SKM-1 (cell line): ENCODE measurements around the gene ALOXE3.

ENCODE experiments used
- DNase-seq: peaks from one replicate; lab custom pipeline; 2025; ENCODE audit not compliant: unreplicated experiment; lab: John Stamatoyannopoulos, UW

ALOXE3 gene

DNA sequence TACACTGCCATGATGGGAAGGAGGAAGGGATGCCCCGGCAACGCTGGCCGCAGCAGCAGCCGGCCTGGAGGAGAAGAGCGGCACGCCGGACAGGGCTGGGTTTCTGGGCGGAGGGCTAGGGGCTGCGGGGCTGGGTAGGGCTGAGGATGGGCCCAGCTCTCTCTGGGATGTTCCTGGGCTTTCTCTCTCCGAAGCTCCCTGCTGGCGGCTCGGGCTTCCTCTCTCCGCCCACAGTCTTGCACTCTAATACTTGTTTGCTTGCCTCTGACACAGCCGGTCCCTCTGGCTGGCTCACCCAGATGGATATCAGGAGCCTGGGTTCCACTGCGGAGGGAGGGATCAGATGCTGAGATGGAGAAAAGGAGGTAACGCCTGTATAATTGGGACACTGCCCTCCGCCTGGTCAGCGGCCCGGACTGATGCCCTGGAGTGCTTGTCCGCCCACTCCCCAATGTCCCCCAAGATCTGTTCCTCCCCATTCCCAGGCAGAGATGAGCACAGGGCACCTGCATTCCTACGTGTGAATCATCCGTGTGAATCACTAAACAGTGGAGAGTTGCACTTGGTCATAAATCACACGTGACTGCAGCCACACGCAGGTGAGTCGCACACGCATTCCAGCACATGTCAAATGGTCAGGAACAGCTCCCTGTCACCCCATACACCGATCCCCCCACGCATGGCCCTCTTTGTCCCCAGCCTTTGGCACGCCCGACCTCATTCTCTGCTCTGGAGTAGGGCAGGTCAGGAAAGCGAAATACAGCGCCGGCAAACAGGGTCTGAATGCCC is at the start of gene ALOXE3:
Gene ALOXE3 (minus strand): TSS at position 535 of the 789 bp plus-strand sequence. CDS start 524 bp downstream, at position 11.
- no peak for DNase-seq

DNA sequence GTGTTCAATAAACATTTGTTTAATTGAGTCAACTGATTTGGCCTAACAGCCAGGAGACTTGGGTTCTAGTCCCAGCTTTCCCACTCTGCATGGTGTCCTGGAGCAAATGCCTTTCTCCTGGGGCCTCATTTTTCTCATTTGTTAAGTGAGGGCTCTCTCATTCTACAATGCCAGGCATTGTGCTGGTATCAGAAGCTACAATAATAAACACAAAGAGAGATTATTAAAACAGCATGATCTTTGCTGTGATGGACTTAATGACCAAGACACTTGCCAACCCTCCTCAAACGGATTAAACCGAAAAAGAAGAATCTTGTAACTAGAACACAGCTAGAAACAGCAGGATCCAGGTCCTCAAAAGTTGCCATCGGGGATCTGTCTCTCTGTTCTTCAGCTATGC is 49.2 kb upstream of the ALOXE3 start:
- DNase-seq: no peak

DNA sequence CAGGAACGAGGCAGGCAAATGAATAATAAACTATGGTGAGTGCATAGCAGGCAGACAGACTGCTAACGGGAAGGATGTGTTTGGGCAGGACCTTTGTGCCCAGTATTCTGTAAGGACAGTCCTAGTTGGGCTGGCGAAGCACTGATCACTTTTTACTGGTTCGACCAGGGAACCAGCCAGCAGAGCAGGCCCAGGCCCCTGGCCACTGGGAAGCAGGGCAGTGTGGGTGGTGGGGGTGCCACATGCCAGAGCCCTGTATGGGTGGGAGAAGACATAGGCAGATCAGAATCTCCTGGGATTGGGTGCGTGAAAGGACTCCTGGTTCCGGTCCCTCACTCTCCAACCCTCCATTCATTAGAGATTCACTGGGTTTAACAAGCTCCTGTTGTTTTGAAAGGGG is 48.4 kb upstream of the ALOXE3 start:
- DNase-seq: no peak

DNA sequence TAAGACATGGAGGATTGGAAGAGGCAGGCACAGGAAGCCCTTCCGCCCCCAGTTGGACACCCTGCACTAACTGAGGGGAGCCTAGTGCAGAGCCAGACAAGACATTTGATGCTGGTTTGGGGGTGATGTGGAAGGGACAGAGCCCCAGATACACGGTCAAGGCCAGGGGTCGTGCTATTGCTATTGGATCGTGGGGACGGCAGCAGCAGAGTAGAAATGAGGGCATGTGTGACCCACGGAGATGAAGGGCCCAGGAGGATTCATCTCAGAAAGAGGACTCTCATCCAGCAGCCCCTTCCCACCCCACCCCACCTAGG is 46.5 kb upstream of the ALOXE3 start:
- DNase-seq: no peak

DNA sequence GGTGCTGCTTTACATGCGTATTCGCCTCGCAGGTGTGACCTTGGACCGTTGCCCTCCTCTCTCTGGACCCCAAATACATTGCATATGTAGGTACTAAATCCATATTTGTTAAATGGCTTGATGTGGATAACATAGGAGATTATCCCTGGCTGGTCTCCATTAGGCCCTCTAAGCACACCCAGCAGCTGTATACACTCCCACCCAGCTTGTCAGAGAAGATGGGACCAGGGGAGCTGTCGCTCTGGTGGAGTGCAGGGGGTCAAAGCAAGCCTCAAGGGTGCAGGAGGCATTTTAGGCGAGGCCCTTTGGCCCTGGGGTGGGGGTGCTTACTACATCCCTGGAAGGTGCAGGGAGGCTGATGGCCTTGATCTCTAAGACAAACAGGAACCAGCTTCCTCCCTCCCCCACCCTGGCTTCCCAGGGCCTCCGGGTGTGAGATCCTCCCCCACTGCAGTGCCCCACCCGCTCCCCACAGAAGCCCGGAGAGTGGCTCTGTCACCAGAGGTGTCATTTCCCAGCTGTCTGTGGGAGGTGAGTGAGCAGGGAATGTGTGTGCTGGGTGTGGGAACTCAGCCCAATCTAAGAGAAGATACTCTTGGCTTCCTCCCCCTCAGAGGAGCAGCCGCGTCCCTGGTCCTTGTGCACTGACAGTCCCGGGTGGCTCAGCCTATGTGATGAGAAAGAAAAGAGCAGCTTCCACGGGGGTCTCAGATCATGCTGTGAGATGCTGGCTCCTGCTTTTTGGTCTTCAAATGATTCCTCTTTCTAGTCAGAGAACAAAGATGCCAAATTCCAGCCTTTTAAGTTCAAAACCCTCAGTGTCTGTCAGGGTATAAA is 45.9 kb upstream of the ALOXE3 start:
- peak; percentile 25 for DNase-seq

DNA sequence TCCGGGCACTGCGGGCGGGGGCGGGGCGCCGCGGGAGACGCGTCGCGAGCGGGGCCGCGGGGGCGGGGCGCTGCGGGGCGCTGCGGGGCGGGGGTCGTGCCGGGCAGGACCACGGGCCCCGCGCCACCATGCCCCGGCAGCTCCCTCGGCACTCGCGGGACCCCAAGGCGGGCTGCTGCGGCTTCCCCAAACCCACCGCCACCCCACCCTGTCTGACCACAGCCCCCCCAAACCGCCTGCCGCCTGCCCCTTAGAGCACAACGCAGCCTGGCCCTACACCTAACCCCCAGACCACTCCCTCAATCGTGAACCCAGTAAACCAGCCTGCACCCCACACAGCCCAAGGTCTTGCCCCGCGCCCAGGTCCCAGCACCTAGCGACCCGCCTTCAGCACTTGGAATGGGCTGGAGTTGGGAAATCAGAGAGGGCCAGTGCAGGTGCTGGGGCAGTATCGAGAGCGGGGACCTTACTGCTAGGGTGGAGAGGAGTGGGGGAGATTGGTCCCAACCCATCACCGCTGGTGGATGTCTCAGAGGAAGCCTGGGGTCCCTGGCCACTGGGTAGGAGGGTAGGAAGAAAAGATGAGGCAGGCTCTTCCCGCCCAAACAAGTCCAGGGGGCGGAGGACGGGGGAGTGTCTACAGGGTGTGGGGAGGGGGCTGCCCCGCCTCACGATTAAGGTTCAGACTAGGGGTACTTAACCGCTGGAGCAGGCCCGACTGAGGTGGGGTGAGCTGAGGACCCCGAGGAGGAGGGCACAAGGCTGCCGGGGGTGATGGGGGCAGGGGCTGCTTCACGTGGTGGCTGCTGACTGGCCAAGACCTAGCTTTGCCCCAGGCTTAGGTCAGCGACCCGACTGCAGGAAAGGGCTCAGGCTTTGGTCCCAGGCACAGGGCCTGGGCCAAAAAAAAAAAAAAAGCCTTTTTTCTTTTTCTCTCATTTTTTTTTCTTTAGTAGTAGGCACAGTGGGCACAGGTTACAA is 45.0 kb upstream of the ALOXE3 start:
- no peak for DNase-seq

DNA sequence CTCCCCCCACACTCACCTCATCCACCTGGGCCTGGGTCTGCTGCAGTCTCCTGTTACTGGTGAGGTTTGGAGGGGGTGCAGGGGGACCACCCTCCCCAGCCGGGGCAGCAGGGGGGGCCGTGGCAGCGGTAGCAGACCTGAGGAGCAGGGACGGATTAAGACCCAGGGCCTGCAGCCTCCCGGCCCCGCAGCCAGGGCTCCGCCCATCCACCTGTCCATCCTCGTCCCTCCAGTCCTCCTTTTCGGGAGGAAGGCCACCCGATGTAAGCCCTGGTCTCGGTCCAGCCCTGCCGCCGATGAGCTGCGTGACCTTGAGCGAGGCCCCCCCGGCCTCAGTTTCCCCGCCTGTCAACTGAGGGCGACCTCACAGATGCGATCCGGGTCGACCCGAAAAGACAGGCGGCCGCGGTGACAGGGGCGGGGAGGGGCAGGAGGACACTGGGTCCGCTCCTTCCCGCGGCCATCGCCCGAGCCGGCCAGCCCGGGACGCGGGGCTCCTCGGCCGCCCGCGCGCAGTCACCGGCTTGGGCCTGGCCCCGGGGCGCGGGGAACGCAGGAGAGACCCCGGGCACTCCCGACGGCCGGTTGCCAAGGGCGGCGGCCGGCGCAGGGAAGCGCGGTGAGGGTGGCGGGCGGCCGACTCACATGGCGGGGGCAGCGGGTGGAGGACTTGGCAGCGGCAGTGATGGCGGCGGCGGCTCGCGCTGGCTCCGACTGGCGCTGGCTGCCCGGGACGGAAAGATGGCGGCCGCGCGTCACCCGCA is 44.1 kb upstream of the ALOXE3 start, which contains the start of gene VAMP2:
Gene VAMP2 (minus strand): TSS at position 716 of the 764 bp plus-strand sequence. CDS start 69 bp downstream, at position 647.
- DNase-seq: no peak

DNA sequence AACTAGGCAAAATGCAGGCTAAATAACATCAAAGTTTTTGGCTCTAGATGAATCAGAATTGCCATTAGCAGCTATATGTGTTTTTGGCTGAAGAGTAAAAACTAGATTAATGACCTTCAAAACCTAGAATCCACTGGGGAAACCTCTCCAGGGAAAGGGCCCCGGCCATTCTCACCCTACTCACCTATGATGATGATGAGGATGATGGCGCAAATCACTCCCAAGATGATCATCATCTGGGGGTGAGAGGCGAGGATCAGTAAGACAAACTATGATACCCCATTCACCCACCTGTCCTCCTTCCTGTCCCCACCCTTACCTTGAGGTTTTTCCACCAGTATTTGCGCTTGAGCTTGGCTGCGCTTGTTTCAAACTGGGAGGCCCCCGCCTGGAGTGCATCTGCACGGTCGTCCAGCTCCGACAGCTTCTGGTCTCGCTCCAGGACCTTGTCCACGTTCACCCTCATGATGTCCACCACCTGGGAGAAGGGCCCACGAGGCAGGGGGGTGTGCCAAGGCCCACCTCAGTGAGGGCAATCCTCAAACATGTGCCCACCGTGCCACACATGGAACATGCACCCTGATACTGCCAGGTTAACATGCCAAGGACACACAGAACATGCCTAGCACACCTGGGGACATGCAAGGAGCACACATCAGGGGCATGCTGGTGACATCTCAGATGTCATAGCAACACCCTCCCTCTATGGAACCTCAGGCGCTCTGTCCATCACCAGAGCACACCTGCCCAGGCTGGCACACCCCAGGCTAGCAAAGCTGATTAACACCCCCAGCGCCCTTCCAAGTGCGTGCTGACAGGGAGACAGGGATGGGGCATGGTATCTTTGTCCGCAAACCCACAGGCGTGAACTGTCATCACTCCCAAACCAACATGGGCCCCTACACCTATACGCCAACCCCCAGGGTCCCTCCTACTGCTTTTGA is 43.2 kb upstream of the ALOXE3 start:
- no peak for DNase-seq

DNA sequence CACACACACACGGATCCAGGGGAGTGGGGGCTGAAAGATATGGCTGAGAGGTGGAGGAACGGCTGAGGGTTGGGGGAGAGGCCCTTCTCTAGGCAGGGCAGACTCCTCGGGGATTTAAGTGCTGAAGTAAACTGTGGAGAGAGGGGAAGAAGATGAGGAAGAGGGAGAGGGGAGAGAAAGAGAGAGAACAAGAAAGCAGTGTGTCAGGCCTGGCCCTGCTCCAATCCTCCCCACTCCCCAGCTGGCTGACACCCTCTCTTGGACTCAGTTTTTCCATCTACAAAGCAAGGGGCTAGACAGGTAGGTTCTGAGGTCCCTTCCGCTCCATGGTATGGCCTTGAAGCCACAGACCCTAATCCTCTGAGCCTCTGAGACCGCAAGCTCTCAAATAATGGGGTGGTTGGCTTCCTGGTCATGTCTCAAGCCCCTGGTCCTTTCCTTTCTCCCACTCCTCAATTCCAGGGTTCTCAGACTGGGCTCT is 42.5 kb upstream of the ALOXE3 start:
- DNase-seq: no peak

DNA sequence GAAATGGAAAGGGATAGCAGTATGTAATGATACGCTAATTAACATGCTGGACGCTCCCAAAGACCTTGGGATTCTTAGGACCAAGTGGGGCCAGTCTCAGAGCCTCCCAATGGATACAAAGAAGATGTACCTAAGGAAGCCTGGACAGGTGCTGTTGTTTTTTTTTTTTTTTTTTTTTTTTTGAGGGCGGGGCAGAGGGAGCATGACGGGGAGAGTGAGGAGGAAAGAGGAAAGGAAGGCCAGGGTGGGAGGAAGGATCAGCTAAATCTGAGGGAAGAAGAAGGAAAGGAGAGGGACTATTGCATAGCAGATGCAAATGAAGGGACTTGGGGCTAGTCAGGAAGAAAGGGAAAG is 41.9 kb upstream of the ALOXE3 start:
- no peak for DNase-seq

DNA sequence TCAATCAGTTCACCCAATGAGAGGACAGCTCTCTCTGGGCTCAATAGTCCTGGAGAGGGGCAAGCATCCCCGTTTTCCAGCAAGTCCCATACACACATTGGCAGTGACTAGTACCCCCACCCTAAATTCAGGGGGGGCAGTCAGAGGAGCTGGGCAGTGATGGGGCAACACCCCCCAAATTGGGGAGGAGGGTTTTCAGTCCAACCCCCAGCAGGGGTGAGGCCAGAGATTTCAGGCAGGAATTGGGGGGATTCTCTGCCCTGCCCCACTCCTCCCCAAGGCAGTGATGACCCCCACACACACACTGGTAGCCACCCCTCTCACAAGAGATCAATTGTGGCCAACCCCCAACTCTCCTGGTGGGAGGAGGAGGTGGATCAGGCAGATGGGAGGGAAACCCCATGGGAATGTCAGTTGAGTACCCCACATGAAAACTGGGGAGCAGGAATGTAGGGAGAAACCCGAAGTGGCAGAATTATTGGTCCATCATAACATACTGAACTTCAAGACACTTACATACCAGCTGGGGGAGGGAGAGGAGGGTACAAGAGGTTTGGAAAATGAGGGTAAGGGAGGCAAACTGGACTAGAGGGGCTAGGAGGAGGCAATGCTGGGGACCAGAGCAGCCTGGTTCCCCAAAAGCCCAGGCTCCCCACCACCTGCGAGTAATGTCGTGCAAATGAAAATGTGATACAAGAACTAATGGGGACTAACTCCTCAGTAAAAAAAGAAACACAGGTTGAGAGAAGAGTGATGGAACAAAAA is 41.3 kb upstream of the ALOXE3 start:
- no peak for DNase-seq

DNA sequence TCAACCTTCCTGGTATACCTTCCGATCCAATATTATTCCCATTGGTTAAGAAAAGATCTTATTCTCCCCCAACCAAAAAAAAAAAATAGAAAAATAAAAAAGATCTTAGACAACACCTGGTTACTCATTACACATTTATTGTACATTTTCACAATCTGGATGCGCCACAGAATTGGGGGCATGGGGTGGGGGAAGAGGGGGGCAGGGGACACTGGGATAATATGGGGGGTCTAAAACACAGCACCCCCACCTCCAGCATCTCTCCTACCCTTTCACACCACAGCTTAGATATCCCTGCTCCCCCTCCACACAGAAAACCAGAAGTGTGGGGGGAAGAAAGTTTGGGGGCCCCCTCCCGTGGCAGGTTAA is 40.7 kb upstream of the ALOXE3 start:
- no peak for DNase-seq

DNA sequence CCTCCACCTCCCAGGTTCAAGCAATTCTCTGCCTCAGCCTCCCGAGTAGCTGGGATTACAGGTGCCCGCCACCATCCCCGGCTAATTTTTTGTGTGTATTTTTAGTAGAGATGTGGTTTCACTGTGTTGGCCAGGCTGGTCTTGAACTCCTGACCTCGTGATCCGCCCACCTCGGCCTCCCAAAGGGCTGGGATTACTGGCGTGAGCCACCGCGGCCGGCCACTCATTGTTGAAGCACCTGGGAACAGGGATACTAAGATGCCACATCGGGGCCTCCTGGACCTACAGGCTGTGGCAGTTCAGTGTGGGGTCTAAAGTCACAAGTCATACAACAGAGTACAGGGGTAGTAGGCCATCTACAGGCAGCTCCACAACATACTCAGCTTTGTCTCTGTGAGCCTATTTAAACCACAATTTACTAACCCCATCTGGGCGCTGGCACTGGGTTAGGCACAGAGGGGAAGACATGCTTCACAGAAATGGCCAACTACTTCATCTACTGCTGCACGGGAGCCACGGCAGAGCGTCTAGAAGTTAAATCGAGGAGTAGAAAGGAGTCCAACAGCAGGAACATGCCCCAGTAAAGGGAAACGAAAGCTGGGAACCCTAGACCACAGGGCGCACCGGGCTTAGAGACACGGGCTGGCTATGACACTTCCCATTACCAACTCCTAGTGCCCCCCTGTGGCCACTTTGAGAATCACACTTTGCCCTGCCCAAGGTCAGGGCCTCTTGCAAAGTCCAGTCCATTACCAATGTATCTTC is 40.1 kb upstream of the ALOXE3 start:
- DNase-seq: peak; percentile 24

DNA sequence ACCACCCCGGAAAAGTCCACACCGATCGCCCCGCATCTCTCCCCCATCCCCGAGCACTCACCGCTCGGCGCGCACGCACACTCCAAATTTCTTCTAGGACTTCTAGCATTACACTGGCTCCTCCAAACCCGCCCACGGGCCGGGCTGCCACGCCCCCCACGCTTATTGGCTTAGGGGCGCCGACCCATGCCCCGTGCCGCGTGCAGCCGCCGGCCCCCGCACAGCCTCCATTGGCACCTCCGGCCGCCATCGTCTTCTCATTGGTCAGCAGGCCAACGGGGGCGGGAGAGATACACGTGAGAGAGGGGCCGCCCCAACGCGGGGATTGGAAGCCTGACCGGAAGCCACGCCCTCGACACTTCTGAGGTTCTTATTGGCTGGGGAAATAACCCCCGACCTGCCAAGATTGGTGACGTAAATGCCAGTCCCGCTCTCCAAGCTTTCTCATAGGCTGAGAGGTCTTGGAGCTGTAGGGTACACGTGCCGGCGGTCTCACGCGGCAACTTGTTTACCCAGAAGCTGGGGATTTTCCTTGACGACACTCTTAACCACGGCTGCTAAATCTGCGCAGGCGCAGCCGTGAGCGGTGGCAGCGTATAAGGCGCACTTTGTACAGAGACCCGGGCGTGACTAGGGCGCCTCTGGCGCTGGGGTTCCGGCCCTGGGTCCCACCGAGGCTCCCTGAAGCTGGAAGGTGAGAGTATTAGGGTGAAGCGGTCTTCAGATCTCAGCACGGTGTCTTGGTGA is 38.1 kb upstream of the ALOXE3 start:
- peak; percentile 86 for DNase-seq

DNA sequence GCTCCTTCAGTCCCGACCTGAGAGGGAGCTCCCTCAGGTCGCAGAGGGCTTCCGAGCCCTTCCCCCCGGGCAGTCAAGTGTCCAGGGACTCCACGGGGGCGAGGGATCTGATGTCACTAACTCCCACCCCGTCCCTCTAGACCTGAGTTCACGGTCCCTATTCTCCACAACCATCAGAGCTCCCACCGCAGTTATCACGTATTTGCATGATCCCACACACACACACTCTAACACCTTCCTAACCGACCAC is 37.6 kb upstream of the ALOXE3 start:
- DNase-seq: no peak

DNA sequence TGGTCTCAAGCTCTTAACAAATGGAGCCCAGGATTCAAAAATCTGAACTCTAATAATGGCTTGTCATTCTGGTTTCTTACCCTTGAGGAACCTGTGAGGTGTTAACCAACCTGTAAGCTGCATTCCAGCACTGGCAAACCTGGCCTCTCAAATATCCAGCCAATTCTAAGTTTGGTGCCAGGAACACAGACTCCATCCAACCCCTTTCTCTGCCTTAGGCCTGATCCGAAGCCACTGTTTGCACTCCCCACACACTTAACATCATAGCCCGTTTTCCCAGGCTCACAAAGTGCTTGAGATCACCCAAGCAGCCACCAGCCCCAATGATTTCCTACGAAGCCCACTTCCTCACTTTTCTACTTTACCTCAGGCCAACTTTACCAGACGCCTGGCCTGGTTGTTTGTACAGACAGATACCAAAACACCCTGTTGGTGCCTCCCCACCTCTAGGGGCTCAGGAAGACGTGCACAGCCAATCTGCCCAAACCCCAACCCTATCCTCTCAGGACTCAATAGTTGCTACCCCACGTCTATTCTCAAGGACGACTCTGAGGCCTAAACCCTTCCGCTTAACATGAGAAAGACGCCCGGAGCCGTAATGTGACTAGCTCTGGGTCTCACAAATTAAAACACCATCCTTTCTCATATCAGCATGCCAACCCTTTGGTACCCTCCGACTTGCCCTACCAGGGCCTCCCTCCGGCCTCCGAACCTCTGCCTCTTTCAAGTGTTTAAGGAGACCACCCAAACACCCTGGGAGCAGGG is 37.1 kb upstream of the ALOXE3 start:
- no peak for DNase-seq
